ENCODE data around the gene RPGRIP1L.

RPGRIP1L gene

GRCh38 chr16:53643474-53643873 lies 60.2 kb downstream of the RPGRIP1L start:
- no peak for DNase-seq

- DNase-seq = no peak
Measured at GRCh38 chr16:53642094-53642493, 61.6 kb downstream of the RPGRIP1L start.

- DNase-seq = no peak
Measured at GRCh38 chr16:53636978-53637377, 66.7 kb downstream of the RPGRIP1L start.

- no peak for DNase-seq
Measured at GRCh38 chr16:53632526-53632925, 71.1 kb downstream of the RPGRIP1L start.

GRCh38 chr16:53631236-53632025 lies 72.2 kb downstream of the RPGRIP1L start:
- DNase-seq = no peak

GRCh38 chr16:53629607-53630312 lies 73.9 kb downstream of the RPGRIP1L start:
- DNase-seq = no peak

GRCh38 chr16:53629151-53629550 lies 74.5 kb downstream of the RPGRIP1L start:
- DNase-seq = no peak

- no peak for DNase-seq
Measured at GRCh38 chr16:53626811-53627210, 76.8 kb downstream of the RPGRIP1L start.

- no peak for DNase-seq
Measured at GRCh38 chr16:53626161-53626560, 77.5 kb downstream of the RPGRIP1L start.

GRCh38 chr16:53625221-53625620 lies 78.4 kb downstream of the RPGRIP1L start:
- DNase-seq = no peak

GRCh38 chr16:53622315-53622714 lies 81.3 kb downstream of the RPGRIP1L start:
- DNase-seq = no peak

GRCh38 chr16:53620476-53620875 lies 83.2 kb downstream of the RPGRIP1L start:
- DNase-seq = peak; percentile 81 to 83

- DNase-seq = peak; percentile 72 to 73
Measured at GRCh38 chr16:53619235-53619634, 84.4 kb downstream of the RPGRIP1L start.

GRCh38 chr16:53614346-53614745 lies 89.3 kb downstream of the RPGRIP1L start:
- no peak for DNase-seq

- DNase-seq = peak in 1 of 2 experiments; percentile 22
Measured at GRCh38 chr16:53612003-53612402, 91.7 kb downstream of the RPGRIP1L start.

GRCh38 chr16:53611179-53611696 lies 92.4 kb downstream of the RPGRIP1L start:
- DNase-seq = peak in 1 of 2 experiments; percentile 5

GRCh38 chr16:53609536-53609935 lies 94.1 kb downstream of the RPGRIP1L start:
- no peak for DNase-seq

- no peak for DNase-seq
Measured at GRCh38 chr16:53608094-53608493, 95.6 kb downstream of the RPGRIP1L start.

GRCh38 chr16:53605831-53606400 lies 97.7 kb downstream of the RPGRIP1L start:
- DNase-seq = no peak

GRCh38 chr16:53605356-53605755 lies 98.3 kb downstream of the RPGRIP1L start:
- no peak for DNase-seq

GRCh38 chr16:53601961-53602360 lies 101.7 kb downstream of the RPGRIP1L start:
- DNase-seq = no peak

GRCh38 chr16:53600616-53601015 lies 103.0 kb downstream of the RPGRIP1L start:
- DNase-seq = no peak

GRCh38 chr16:53600126-53600525 lies 103.5 kb downstream of the RPGRIP1L start:
- DNase-seq = no peak

GRCh38 chr16:53599548-53599947 lies 104.1 kb downstream of the RPGRIP1L start:
- DNase-seq = no peak

Measured in NCI-H526 (cell line).